CD14-positive monocyte (primary cell): ENCODE measurements around the gene PAFAH1B1. TPM values are rescaled to one million over a fixed set of nuclear protein-coding genes. Genes with fewer than 3 reads are reported as not detected.

Experiments used
- DNase-seq, 3 donors: peaks; one replicate each; pipeline ENCODE4 v3.0.0-alpha.2; 2011 to 2022
- H2AFZ ChIP-seq: 2 replicates; pipeline ENCODE4 v1.6.0; 2012; ENCODE audit warnings: mild to moderate bottlenecking, low read depth, low read length, inconsistent platforms; ENCODE audit not compliant: insufficient read depth, poor library complexity, severe bottlenecking
- H3K27ac ChIP-seq, 2 donors: 1 replicate in 1 of 2; 2 replicates in 1 of 2; pipeline ENCODE4 v1.5.1; 2012 to 2013; ENCODE audit warnings: low read length in 2 of 2, control low read depth in 1 of 2, inconsistent platforms in 1 of 2, low read depth in 1 of 2, mild to moderate bottlenecking in 1 of 2
- H3K27me3 ChIP-seq, 2 donors: one replicate each; pipeline versions ENCODE4 v1.6.0 to v1.6.1; 2011 to 2013; ENCODE audit warnings: low read length in 2 of 2; ENCODE audit not compliant: control insufficient read depth in 2 of 2, insufficient read depth in 2 of 2
- H3K36me3 ChIP-seq, 2 donors: replicated peaks in 1 of 2; 1 replicate in 1 of 2; 2 replicates in 1 of 2; pipeline versions ENCODE4 v1.5.1 to v1.6.1; 2012 to 2013; ENCODE audit warnings: low read length in 2 of 2, control low read depth in 1 of 2, inconsistent platforms in 1 of 2, mild to moderate bottlenecking in 1 of 2; ENCODE audit not compliant: insufficient read depth in 2 of 2, control insufficient read depth in 1 of 2
- H3K4me1 ChIP-seq, 2 donors: 1 replicate in 1 of 2; 2 replicates in 1 of 2; pipeline versions ENCODE4 v1.5.1 to v1.6.1; 2012 to 2013; ENCODE audit warnings: low read length in 2 of 2, control low read depth in 1 of 2, inconsistent platforms in 1 of 2, mild to moderate bottlenecking in 1 of 2, moderate library complexity in 1 of 2; ENCODE audit not compliant: insufficient read depth in 2 of 2, control insufficient read depth in 1 of 2
- H3K4me2 ChIP-seq: replicated peaks from 2 replicates; pipeline ENCODE3; 2012; ENCODE audit warnings: low read length, moderate library complexity, mild to moderate bottlenecking; ENCODE audit not compliant: poor library complexity, severe bottlenecking; ENCODE audit errors: extremely low read depth
- H3K4me3 ChIP-seq, 3 experiments: fragments of 200-600 bp in 1 of 3; sonication (generic) in 1 of 3; replicated peaks in 1 of 3; 1 replicate in 2 of 3; 2 replicates in 1 of 3; pipeline ENCODE4 v1.5.1; 2011 to 2013; ENCODE audit warnings: low read length in 3 of 3, mild to moderate bottlenecking in 3 of 3, control low read depth in 2 of 3, low read depth in 2 of 3, inconsistent platforms in 1 of 3, moderate library complexity in 1 of 3
- H3K79me2 ChIP-seq: 2 replicates; pipeline ENCODE4 v1.6.0; 2012; ENCODE audit warnings: mild to moderate bottlenecking, control low read depth, inconsistent platforms, low read length, moderate library complexity; ENCODE audit not compliant: insufficient read depth
- H3K9ac ChIP-seq: 2 replicates; pipeline ENCODE4 v1.6.0; 2017; ENCODE audit warnings: low read length, mild to moderate bottlenecking; ENCODE audit not compliant: insufficient read depth, poor library complexity, severe bottlenecking
- H3K9me3 ChIP-seq, 2 donors: replicated peaks in 1 of 2; 1 replicate in 1 of 2; 2 replicates in 1 of 2; pipeline versions ENCODE4 v1.5.1 to v1.6.1; 2012 to 2013; ENCODE audit warnings: low read length in 2 of 2, control low read depth in 1 of 2; ENCODE audit not compliant: control insufficient read depth in 1 of 2, insufficient read depth in 1 of 2
- H4K20me1 ChIP-seq: 2 replicates; pipeline ENCODE4 v1.6.0; 2012; ENCODE audit warnings: mild to moderate bottlenecking, low read length, control low read depth, moderate library complexity; ENCODE audit not compliant: insufficient read depth
- H3K27ac Mint-ChIP-seq, 7 donors: one replicate each; pipeline ENCODE4 v1.8.0; 2020; ENCODE audit warnings: mild to moderate bottlenecking in 7 of 7, mixed read lengths in 7 of 7, moderate library complexity in 6 of 7, inconsistent platforms in 2 of 7
- H3K27me3 Mint-ChIP-seq, 3 donors: one replicate each; pipeline ENCODE4 v1.8.0; 2021 to 2022; ENCODE audit warnings: low read depth in 3 of 3, mild to moderate bottlenecking in 3 of 3, mixed read lengths in 3 of 3, moderate library complexity in 3 of 3, inconsistent platforms in 1 of 3
- H3K36me3 Mint-ChIP-seq, 2 donors: one replicate each; pipeline ENCODE4 v1.8.0; 2020; ENCODE audit warnings: mixed read lengths in 2 of 2, inconsistent platforms in 1 of 2, mild to moderate bottlenecking in 1 of 2
- H3K4me1 Mint-ChIP-seq: one replicate; pipeline ENCODE4 v1.8.0; 2020; ENCODE audit warnings: mild to moderate bottlenecking, mixed read lengths
- H3K4me3 Mint-ChIP-seq, 2 donors: one replicate each; pipeline ENCODE4 v1.8.0; 2020; ENCODE audit warnings: mild to moderate bottlenecking in 2 of 2, mixed read lengths in 2 of 2, moderate library complexity in 1 of 2
- H3K9me3 Mint-ChIP-seq, 7 donors: one replicate each; pipeline ENCODE4 v1.8.0; 2020 to 2022; ENCODE audit warnings: mixed read lengths in 7 of 7, mild to moderate bottlenecking in 6 of 7, moderate library complexity in 6 of 7, inconsistent platforms in 2 of 7
- WGBS: methylation state at CpG from one replicate; pipeline ENCODE4 v1.1.5; 2013; ENCODE audit warnings: missing lambda C conversion rate; ENCODE audit not compliant: insufficient coverage; 5-methylcytosine and 5-hydroxymethylcytosine counted together
- intact Hi-C, 2 donors: fragments of 100-400 bp; cut with micrococcal nuclease; formaldehyde crosslinking; loops; one replicate each; pipeline versions ENCODE4 v1.15.0 to v1.15.1; 2023
- polyA plus RNA-seq, 3 donors: library from polyadenylated mRNA; depleted of rRNA in 1 of 3; unstranded in 2 of 3; stranded (reverse) in 1 of 3; fragments of 300-500 nt in 2 of 3; fragments of >200 nt in 1 of 3; fragmentation: Illumina TruSeq in 2 of 3; gene quantifications; 1 replicate in 2 of 3; 2 replicates in 1 of 3; pipeline ENCODE4 v1.2.3, GENCODE V29; 2012 to 2021
- TF ChIP-seq, protein P1 (sequence below): fragments of 200-600 bp; IDR thresholded peaks from one replicate; pipeline ENCODE4 v1.8.0; 2022; ENCODE audit warnings: antibody characterized with exemption, mild to moderate bottlenecking

Gene PAFAH1B1
- polyA plus RNA-seq, 3 donors = 9.1 to 51.8 (median 17.1) TPM

DNA sequence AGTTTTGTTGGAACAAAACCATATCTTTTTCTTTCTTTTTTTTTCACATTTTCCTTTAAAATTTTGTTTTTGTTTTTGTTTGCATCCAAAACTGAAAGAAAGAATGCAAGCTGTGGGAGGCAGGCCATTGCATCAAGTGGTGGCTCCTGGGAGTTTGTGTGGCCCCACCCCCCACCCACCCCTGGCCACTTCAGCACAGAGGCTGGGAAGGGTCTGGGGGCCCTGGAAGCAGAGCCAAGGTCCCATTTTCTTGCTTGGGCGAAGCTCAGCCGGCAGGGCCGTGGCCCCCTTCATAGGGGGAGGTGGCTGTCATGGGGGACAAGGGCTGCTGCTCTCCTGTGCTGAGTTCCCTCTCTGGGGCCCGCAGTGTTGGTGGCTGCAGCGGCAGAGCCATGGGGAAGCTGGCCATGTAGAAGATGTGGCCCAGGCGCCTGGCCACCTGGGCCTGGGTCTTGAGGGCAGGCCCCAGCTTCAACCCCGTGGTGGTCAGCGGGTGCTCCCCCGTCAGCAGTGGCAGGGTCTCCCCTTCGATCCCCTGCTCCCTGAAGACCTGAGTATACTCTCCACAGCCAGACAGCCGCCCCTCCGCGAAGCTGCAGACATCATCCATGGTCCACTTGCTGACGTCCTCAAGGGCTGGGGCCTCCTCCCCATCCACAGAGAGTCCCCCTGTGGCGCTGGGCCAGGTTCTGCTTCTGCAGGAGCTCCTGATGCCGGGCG lies 19.8 kb downstream of the PAFAH1B1 start:
- Histone ChIP-seq H3K36me3 (peaks cover 0 to 4% of the 10 kb centered on the region in 2 donors), H2AFZ (no peak overlapping the region), H3K79me2 (peaks cover 100% of the 10 kb centered on the region), H4K20me1 (peaks cover 100% of the 10 kb centered on the region), H3K27ac (no peak overlapping the region), H3K9me3 (no peaks in the 10 kb centered on the region), H3K27me3 (no peaks in the 10 kb centered on the region), H3K4me3 (no peak overlapping the region), H3K4me1 (no peaks in the 10 kb centered on the region), H3K4me2 (no peak overlapping the region), H3K9ac (no peak overlapping the region)
- 98% methylated on average over 13 of the region's 17 CpGs for WGBS
- DNase-seq = no peak
- peaks cover 2 to 23% of the 10 kb centered on the region in 2 donors for H3K36me3 Mint-ChIP-seq
- H3K27ac Mint-ChIP-seq = no peak overlapping the region
- H3K9me3 Mint-ChIP-seq = peaks cover 0 to 2% (median 0%) of the 10 kb centered on the region in 7 donors
- TF ChIP-seq, protein P1, sequence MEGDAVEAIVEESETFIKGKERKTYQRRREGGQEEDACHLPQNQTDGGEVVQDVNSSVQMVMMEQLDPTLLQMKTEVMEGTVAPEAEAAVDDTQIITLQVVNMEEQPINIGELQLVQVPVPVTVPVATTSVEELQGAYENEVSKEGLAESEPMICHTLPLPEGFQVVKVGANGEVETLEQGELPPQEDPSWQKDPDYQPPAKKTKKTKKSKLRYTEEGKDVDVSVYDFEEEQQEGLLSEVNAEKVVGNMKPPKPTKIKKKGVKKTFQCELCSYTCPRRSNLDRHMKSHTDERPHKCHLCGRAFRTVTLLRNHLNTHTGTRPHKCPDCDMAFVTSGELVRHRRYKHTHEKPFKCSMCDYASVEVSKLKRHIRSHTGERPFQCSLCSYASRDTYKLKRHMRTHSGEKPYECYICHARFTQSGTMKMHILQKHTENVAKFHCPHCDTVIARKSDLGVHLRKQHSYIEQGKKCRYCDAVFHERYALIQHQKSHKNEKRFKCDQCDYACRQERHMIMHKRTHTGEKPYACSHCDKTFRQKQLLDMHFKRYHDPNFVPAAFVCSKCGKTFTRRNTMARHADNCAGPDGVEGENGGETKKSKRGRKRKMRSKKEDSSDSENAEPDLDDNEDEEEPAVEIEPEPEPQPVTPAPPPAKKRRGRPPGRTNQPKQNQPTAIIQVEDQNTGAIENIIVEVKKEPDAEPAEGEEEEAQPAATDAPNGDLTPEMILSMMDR = no peak
- intact Hi-C loops = no loop called here
- H3K4me1 Mint-ChIP-seq = peaks cover 7% of the 10 kb centered on the region
- no peak overlapping the region for H3K4me3 Mint-ChIP-seq
- H3K27me3 Mint-ChIP-seq = no peaks in the 10 kb centered on the region

GRCh38 chr17:2615882-2616281 lies 22.4 kb downstream of the PAFAH1B1 start:
- Histone ChIP-seq H2AFZ (no peak overlapping the region), H3K27ac (no peak overlapping the region), H3K9ac (no peak overlapping the region), H3K4me1 (peaks cover 0 to 4% of the 10 kb centered on the region in 2 donors), H3K36me3 (peaks cover 0 to 4% of the 10 kb centered on the region in 2 donors), H3K9me3 (no peaks in the 10 kb centered on the region), H3K27me3 (no peaks in the 10 kb centered on the region), H3K79me2 (peaks cover 100% of the 10 kb centered on the region), H4K20me1 (peaks cover 100% of the 10 kb centered on the region), H3K4me2 (no peak overlapping the region), H3K4me3 (no peak overlapping the region)
- peak overlapping the region in 2 of 7 donors; percentile 16 to 56 for H3K27ac Mint-ChIP-seq
- peaks cover 0 to 17% of the 10 kb centered on the region in 2 donors for H3K36me3 Mint-ChIP-seq
- WGBS = no CpG with 5 or more reads among the region's 4 CpGs
- TF ChIP-seq, protein P1 = no peak
- intact Hi-C loops = no loop called here
- no peak overlapping the region for H3K4me3 Mint-ChIP-seq
- no peak for DNase-seq
- H3K4me1 Mint-ChIP-seq = peaks cover 2% of the 10 kb centered on the region
- no peaks in the 10 kb centered on the region for H3K27me3 Mint-ChIP-seq
- peaks cover 0 to 2% (median 0%) of the 10 kb centered on the region in 7 donors for H3K9me3 Mint-ChIP-seq
